MCF 10A (cell line): ENCODE measurements around the gene REL. TPM values are rescaled to one million over a fixed set of nuclear protein-coding genes. Genes with fewer than 3 reads are reported as not detected.
A peak's percentile ranks its signal among the peaks of the same experiment; 100 is the strongest.

Source experiments
- BruUV-seq: library from RNA; stranded (reverse); fragments of 400-500 nt; replicated peaks from 2 replicates; lab custom pipeline; 2021; lab: Mats Ljungman, UMichigan
- CTCF ChIA-PET: fragments of 300-600 bp; sonication (Branson Sonifier 250); formaldehyde crosslinking; extraction: SDS; loops from one replicate; lab custom pipeline; 2021; ENCODE audit warnings: antibody characterized with exemption, inconsistent platforms; lab: Yijun Ruan, JAX
- POLR2A ChIA-PET: fragments of 300-600, 350-650 bp; sonication (Branson Sonifier 250); formaldehyde crosslinking; extraction: SDS; loops from one replicate; lab custom pipeline; 2020; ENCODE audit warnings: antibody characterized with exemption, inconsistent platforms; lab: Yijun Ruan, JAX
- DNase-seq: peaks from one replicate; pipeline ENCODE4 v3.0.0-alpha.2; 2018; ENCODE audit not compliant: unreplicated experiment
- H3K27ac Mint-ChIP-seq: one replicate; pipeline ENCODE4 v1.8.0; 2022; ENCODE audit warnings: mild to moderate bottlenecking, low read depth, mixed read lengths; ENCODE audit not compliant: unreplicated experiment
- H3K27me3 Mint-ChIP-seq: one replicate; pipeline ENCODE4 v1.8.0; 2022; ENCODE audit warnings: mixed read lengths; ENCODE audit not compliant: insufficient read depth, unreplicated experiment
- H3K36me3 Mint-ChIP-seq: one replicate; pipeline ENCODE4 v1.8.0; 2022; ENCODE audit warnings: mild to moderate bottlenecking, moderate library complexity, mixed read lengths; ENCODE audit not compliant: insufficient read depth, unreplicated experiment
- H3K4me1 Mint-ChIP-seq: one replicate; pipeline ENCODE4 v1.8.0; 2022; ENCODE audit warnings: mixed read lengths; ENCODE audit not compliant: insufficient read depth, unreplicated experiment
- H3K4me3 Mint-ChIP-seq: one replicate; pipeline ENCODE4 v1.8.0; 2022; ENCODE audit warnings: mild to moderate bottlenecking, moderate library complexity, mixed read lengths; ENCODE audit not compliant: unreplicated experiment
- H3K9me3 Mint-ChIP-seq: one replicate; pipeline ENCODE4 v1.8.0; 2022; ENCODE audit warnings: mixed read lengths; ENCODE audit not compliant: unreplicated experiment
- CTCF ChIP-seq: fragments of 200-600 bp; IDR thresholded peaks from one replicate; pipeline ENCODE4 v1.8.0; 2022; ENCODE audit warnings: antibody characterized with exemption, mild to moderate bottlenecking; ENCODE audit not compliant: unreplicated experiment
- intact Hi-C: fragments of 100-400 bp; cut with micrococcal nuclease; formaldehyde crosslinking; loops from 2 replicates; pipeline ENCODE4 v1.14.1; 2022
- total RNA-seq: library from RNA; stranded (reverse); gene quantifications from 2 replicates; pipeline ENCODE4 v1.2.3, GENCODE V29; 2022

Gene REL
- total RNA-seq, 1 experiment from 2014 or later, result 11.3 TPM

GRCh38 chr2:60945341-60945740 is 64.0 kb downstream of the REL start:
- no peak for TF ChIP-seq CTCF
- BruUV-seq, result no TSS peak
- ChIA-PET POLR2A (interaction anchor here (0.8 to 5.6 kb wide), 3 partner anchors 13 to 71 kb away, joined by 3 to 36 read pairs (median 3); partner anchors contain the start of genes PEX13, PUS10 and REL), CTCF (no interaction called here)
- no peak overlapping the region for H3K4me3 Mint-ChIP-seq
- no peaks in the 10 kb centered on the region for H3K36me3 Mint-ChIP-seq
- intact Hi-C loops, result no loop called here
- H3K27ac Mint-ChIP-seq, result no peak overlapping the region
- no peaks in the 10 kb centered on the region for H3K9me3 Mint-ChIP-seq
- no peaks in the 10 kb centered on the region for H3K27me3 Mint-ChIP-seq
- peaks cover 30% of the 10 kb centered on the region for H3K4me1 Mint-ChIP-seq
- no peak for DNase-seq

GRCh38 chr2:60947056-60947455 is 65.7 kb downstream of the REL start:
- Mint-ChIP-seq H3K4me1 (peaks cover 35% of the 10 kb centered on the region), H3K4me3 (no peak overlapping the region), H3K9me3 (no peaks in the 10 kb centered on the region), H3K27ac (peak overlapping the region; percentile 89), H3K36me3 (no peaks in the 10 kb centered on the region), H3K27me3 (no peaks in the 10 kb centered on the region)
- TF ChIP-seq CTCF, result no peak
- CTCF ChIA-PET, result interaction anchor here (0.8 kb wide), 1 partner anchor 10 kb away, joined by 3 read pairs; no protein-coding TSS in a partner anchor
- POLR2A ChIA-PET, result interaction anchor here (0.6 to 6.4 kb wide), 9 partner anchors 12 to 402 kb away, joined by 3 to 118 read pairs (median 5); partner anchors contain the start of genes PEX13, PUS10 and REL
- no TSS peak for BruUV-seq
- peak; percentile 9 for DNase-seq
- intact Hi-C loops, result no loop called here

DNA sequence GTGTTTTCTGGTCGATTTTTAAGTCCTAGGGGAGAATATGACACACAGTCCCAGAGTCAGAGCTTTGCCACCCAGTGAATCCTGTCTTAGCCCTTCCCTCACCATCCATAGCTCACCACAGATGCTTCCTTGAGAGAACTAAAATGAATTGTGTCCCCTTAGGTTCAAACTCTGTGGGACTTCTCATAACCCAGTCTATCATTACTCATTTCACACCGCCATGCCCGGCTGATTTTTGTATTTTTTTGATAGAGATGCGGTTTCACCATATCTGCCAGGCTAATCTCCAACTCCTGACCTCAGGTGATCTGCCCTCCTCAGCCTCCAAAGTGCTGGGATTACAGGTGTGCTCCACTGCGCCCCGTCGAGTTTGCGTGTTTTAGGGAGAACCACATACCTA is 66.8 kb downstream of the REL start:
- H3K9me3 Mint-ChIP-seq, result no peaks in the 10 kb centered on the region
- no TSS peak for BruUV-seq
- peaks cover 3% of the 10 kb centered on the region for H3K36me3 Mint-ChIP-seq
- DNase-seq, result no peak
- peaks cover 35% of the 10 kb centered on the region for H3K4me1 Mint-ChIP-seq
- no peaks in the 10 kb centered on the region for H3K27me3 Mint-ChIP-seq
- intact Hi-C loops, result no loop called here
- no peak overlapping the region for H3K4me3 Mint-ChIP-seq
- CTCF ChIA-PET, result no interaction called here
- POLR2A ChIA-PET, result interaction anchor here (0.8 to 6.4 kb wide), 7 partner anchors 11 to 68 kb away, joined by 3 to 118 read pairs (median 31); partner anchors contain the start of genes PEX13, PUS10 and REL
- peak overlapping the region; percentile 89 for H3K27ac Mint-ChIP-seq
- no peak for TF ChIP-seq CTCF

GRCh38 chr2:60948926-60949579 is 67.7 kb downstream of the REL start:
- Mint-ChIP-seq H3K4me3 (no peak overlapping the region), H3K36me3 (peaks cover 11% of the 10 kb centered on the region), H3K27ac (peak overlapping the region; percentile 89), H3K9me3 (no peaks in the 10 kb centered on the region), H3K27me3 (no peaks in the 10 kb centered on the region), H3K4me1 (peaks cover 35% of the 10 kb centered on the region)
- ChIA-PET CTCF (no interaction called here), POLR2A (interaction anchor here (0.6 to 6.4 kb wide), 12 partner anchors 8 to 67 kb away, joined by 3 to 118 read pairs (median 4); partner anchors contain the start of genes PEX13, PUS10 and REL)
- intact Hi-C loops, result no loop called here
- DNase-seq, result peak; percentile 80
- BruUV-seq, result TSS peak; percentile 75
- no peak for TF ChIP-seq CTCF
